OCI-LY7 (cell line): ENCODE data around the gene ABCC11. TPM values are rescaled to one million over a fixed set of nuclear protein-coding genes. Genes with fewer than 3 reads are reported as not detected.

Experiments
- BruUV-seq: library from RNA; stranded (reverse); fragments of 400-500 nt; replicated peaks from 2 replicates; lab custom pipeline; 2021; lab: Mats Ljungman, UMichigan
- CTCF ChIA-PET: fragments of 300-600 bp; sonication (Branson Sonifier 250); formaldehyde crosslinking; loops from one replicate; lab custom pipeline; 2022; ENCODE audit warnings: antibody characterized with exemption; ENCODE audit not compliant: unreplicated experiment; lab: Charles Lee
- POLR2A ChIA-PET: fragments of 300-600 bp; sonication (Branson Sonifier 250); formaldehyde crosslinking; loops from one replicate; lab custom pipeline; 2022; ENCODE audit warnings: antibody characterized with exemption; lab: Charles Lee
- DNase-seq: peaks from one replicate; pipeline ENCODE4 v3.0.0-alpha.2; 2015; ENCODE audit warnings: low spot score
- H2AFZ ChIP-seq: fragments of 200-600 bp; sonication (generic), shearing (Covaris generic); 2 replicates; pipeline ENCODE4 v1.6.1; 2014; ENCODE audit warnings: mild to moderate bottlenecking, antibody characterized with exemption, low read length, moderate library complexity
- H3K27ac ChIP-seq: fragments of 200-600 bp; sonication (generic); 2 replicates; pipeline ENCODE4 v1.5.1; 2014; ENCODE audit warnings: mixed run types, low read depth, mild to moderate bottlenecking, moderate library complexity, low read length, inconsistent platforms; ENCODE audit not compliant: poor library complexity, severe bottlenecking
- H3K36me3 ChIP-seq: fragments of 200-600 bp; sonication (generic); 2 replicates; pipeline ENCODE4 v1.6.1; 2014; ENCODE audit warnings: mild to moderate bottlenecking, antibody characterized with exemption, low read length, moderate library complexity, mixed read lengths; ENCODE audit not compliant: insufficient read depth
- H3K4me1 ChIP-seq: fragments of 200-600 bp; sonication (generic); 2 replicates; pipeline ENCODE4 v1.5.1; 2014; ENCODE audit warnings: mild to moderate bottlenecking, low read length; ENCODE audit not compliant: insufficient read depth, poor library complexity, severe bottlenecking
- H3K4me2 ChIP-seq: fragments of 200-600 bp; sonication (generic); 2 replicates; pipeline ENCODE4 v1.6.1; 2014; ENCODE audit warnings: mild to moderate bottlenecking, low read length
- H3K4me3 ChIP-seq: fragments of 200-600 bp; sonication (generic); 2 replicates; pipeline ENCODE4 v1.5.1; 2014; ENCODE audit warnings: mild to moderate bottlenecking, low read depth, low read length; ENCODE audit not compliant: poor library complexity, severe bottlenecking
- H3K79me2 ChIP-seq: fragments of 200-600 bp; sonication (generic); 2 replicates; pipeline ENCODE4 v1.6.1; 2016; ENCODE audit warnings: low read depth, mild to moderate bottlenecking, low read length, moderate library complexity, mixed read lengths; ENCODE audit not compliant: insufficient read depth
- H3K9me2 ChIP-seq: fragments of 200-600 bp; sonication (generic); 2 replicates; pipeline ENCODE4 v1.6.1; 2016; ENCODE audit warnings: mild to moderate bottlenecking, low read length, mixed read lengths; ENCODE audit not compliant: insufficient read depth
- H3K9me3 ChIP-seq: fragments of 200-600 bp; sonication (generic); 2 replicates; pipeline ENCODE4 v1.6.1; 2014; ENCODE audit warnings: mild to moderate bottlenecking, mixed run types, low read length, mixed read lengths
- H4K20me1 ChIP-seq: fragments of 200-600 bp; sonication (generic); 2 replicates; pipeline ENCODE4 v1.6.1; 2014; ENCODE audit warnings: mild to moderate bottlenecking, antibody characterized with exemption, low read length, moderate library complexity, mixed read lengths; ENCODE audit not compliant: insufficient read depth
- CTCF ChIP-seq: fragments of 200-600 bp; sonication (generic); conservative IDR thresholded peaks from 2 replicates; pipeline ENCODE4 v1.5.1; 2014; ENCODE audit warnings: mild to moderate bottlenecking, antibody characterized with exemption, low read length, moderate library complexity, mixed read lengths
- EZH2phosphoT487 ChIP-seq: fragments of 200-600 bp; sonication (generic); IDR thresholded peaks from 2 replicates; pipeline ENCODE4 v1.6.1; 2018; ENCODE audit warnings: low read depth, borderline replicate concordance, mild to moderate bottlenecking, mixed run types, antibody characterized with exemption, low read length, moderate library complexity, mixed read lengths
- intact Hi-C: fragments of 100-400 bp; cut with micrococcal nuclease; formaldehyde crosslinking; loops from one replicate; pipeline ENCODE4 v1.10.0; 2022; ENCODE audit not compliant: unreplicated experiment
- total RNA-seq, 2 experiments: library from RNA; depleted of rRNA in 1 of 2; stranded (reverse); fragments of >200 nt in 1 of 2; shearing (Covaris generic) in 1 of 2; gene quantifications; 2 replicates each; pipeline ENCODE4 v1.2.3, GENCODE V29; 2014 to 2022

The ABCC11 gene
- total RNA-seq, 2 experiments from 2014 or later = 0.10 TPM; not detected in 1

GRCh38 chr16:48236286-48236685 is 11.1 kb downstream of the ABCC11 start:
- intact Hi-C loops = loop anchor here (10.0 kb wide), 1 partner anchor 289 kb away; no protein-coding TSS in a partner anchor
- Histone ChIP-seq H3K4me2 (no peak overlapping the region), H3K9me2 (no peaks in the 10 kb centered on the region), H4K20me1 (no peaks in the 10 kb centered on the region), H2AFZ (no peak overlapping the region), H3K9me3 (0 out of 2 replicates have a peak, but pooled peaks cover 4% of the 10 kb centered on the region), H3K27ac (no peak overlapping the region), H3K79me2 (no peaks in the 10 kb centered on the region), H3K4me3 (no peak overlapping the region), H3K36me3 (no peaks in the 10 kb centered on the region), H3K4me1 (no peaks in the 10 kb centered on the region)
- DNase-seq = no peak
- ChIA-PET CTCF (no interaction called here), POLR2A (interaction anchor here (0.6 to 1.0 kb wide), 2 partner anchors 12 to 1568 kb away, joined by 4 to 8 read pairs; no protein-coding TSS in a partner anchor)
- TF ChIP-seq CTCF = no peak
- no peak for TF ChIP-seq EZH2phosphoT487
- BruUV-seq = no TSS peak

- intact Hi-C loops = loop anchor here (10.0 kb wide), 1 partner anchor 289 kb away; no protein-coding TSS in a partner anchor
- TF ChIP-seq CTCF (no peak), EZH2phosphoT487 (no peak)
- Histone ChIP-seq H3K9me3 (0 out of 2 replicates have a peak, but pooled peaks cover 4% of the 10 kb centered on the region), H3K4me1 (no peaks in the 10 kb centered on the region), H2AFZ (no peak overlapping the region), H3K4me3 (no peak overlapping the region), H3K4me2 (no peak overlapping the region), H3K9me2 (no peaks in the 10 kb centered on the region), H3K79me2 (no peaks in the 10 kb centered on the region), H3K36me3 (no peaks in the 10 kb centered on the region), H4K20me1 (no peaks in the 10 kb centered on the region), H3K27ac (no peak overlapping the region)
- DNase-seq = no peak
- ChIA-PET CTCF (no interaction called here), POLR2A (interaction anchor here (0.6 kb wide), 1 partner anchor 1567 kb away, joined by 4 read pairs; no protein-coding TSS in a partner anchor)
- no TSS peak for BruUV-seq
Measured at GRCh38 chr16:48235556-48236136, 11.7 kb downstream of the ABCC11 start.

- H3K4me3 ChIP-seq = no peak overlapping the region
- no peaks in the 10 kb centered on the region for H4K20me1 ChIP-seq
- 0 out of 2 replicates have a peak, but pooled peaks cover 1% of the 10 kb centered on the region for H3K9me3 ChIP-seq
- POLR2A ChIA-PET = no interaction called here
- no peak for DNase-seq
- CTCF ChIA-PET = no interaction called here
- BruUV-seq = no TSS peak
- intact Hi-C loops = loop anchor here (10.0 kb wide), 1 partner anchor 290 kb away; no protein-coding TSS in a partner anchor
- H3K36me3 ChIP-seq = no peaks in the 10 kb centered on the region
- no peaks in the 10 kb centered on the region for H3K4me1 ChIP-seq
- H2AFZ ChIP-seq = no peak overlapping the region
- H3K27ac ChIP-seq = no peak overlapping the region
- TF ChIP-seq CTCF (no peak), EZH2phosphoT487 (no peak)
- H3K79me2 ChIP-seq = no peaks in the 10 kb centered on the region
- H3K9me2 ChIP-seq = no peaks in the 10 kb centered on the region
- no peak overlapping the region for H3K4me2 ChIP-seq
Measured at GRCh38 chr16:48235058-48235555, 12.2 kb downstream of the ABCC11 start.
